Loucy (cell line): ENCODE data around the gene TMEM269.

Experiments used
- CTCF ChIP-seq: fragments of 200-600 bp; sonication (generic); conservative IDR thresholded peaks from 2 replicates; pipeline ENCODE4 v1.5.1; 2014; ENCODE audit warnings: mild to moderate bottlenecking, antibody characterized with exemption, low read length
- EZH2phosphoT487 ChIP-seq: fragments of 200-600 bp; IDR thresholded peaks from 2 replicates; pipeline ENCODE4 v1.6.1; 2018; ENCODE audit warnings: antibody characterized with exemption, mild to moderate bottlenecking, moderate library complexity, borderline replicate concordance

GRCh38 chr1:42833981-42834380 lies 49.2 kb downstream of the TMEM269 start:
- TF ChIP-seq CTCF = no peak
- TF ChIP-seq EZH2phosphoT487 = no peak
